ENCODE data around the gene ADAMTSL5.
"Not testable (repeated sequence)": the region's sequence is repeated elsewhere in the genome, so short reads cannot be mapped to it uniquely, and the experiment has no call there.

Gene ADAMTSL5

GRCh38 chr19:1554968-1555367, 42.1 kb upstream of the ADAMTSL5 start:
- no peak for TF ChIP-seq CTCF (IDR thresholded peaks at IDR 0.05; ENCODE audit: low read depth, low read length, missing control alignments)
- H3K4me3 ChIP-seq (ENCODE audit: low read depth, low read length): no peak overlapping the region
- DNase-seq (ENCODE audit: low read depth): no peak

GRCh38 chr19:1553415-1553814, 40.6 kb upstream of the ADAMTSL5 start:
- H3K4me3 ChIP-seq (ENCODE audit: low read depth, low read length): no peak overlapping the region
- no peak for TF ChIP-seq CTCF (IDR thresholded peaks at IDR 0.05; ENCODE audit: low read depth, low read length, missing control alignments)
- no peak for DNase-seq (ENCODE audit: low read depth)

- H3K4me3 ChIP-seq (ENCODE audit: low read depth, low read length): no peak overlapping the region
These were observed 38.5 kb upstream of the ADAMTSL5 start for GRCh38 chr19:1551068-1552040.

GRCh38 chr19:1549332-1549945, 36.6 kb upstream of the ADAMTSL5 start:
- no peak for TF ChIP-seq CTCF (IDR thresholded peaks at IDR 0.05; ENCODE audit: low read depth, low read length, missing control alignments)
- no peak for DNase-seq (ENCODE audit: low read depth)
- no peak overlapping the region for H3K4me3 ChIP-seq (ENCODE audit: low read depth, low read length)

More at GRCh38 chr19:1551068-1552040, 38.5 kb upstream of the ADAMTSL5 start:
- no peak for TF ChIP-seq CTCF (IDR thresholded peaks at IDR 0.05; ENCODE audit: low read depth, low read length, missing control alignments)
- no peak for DNase-seq (ENCODE audit: low read depth)

DNA sequence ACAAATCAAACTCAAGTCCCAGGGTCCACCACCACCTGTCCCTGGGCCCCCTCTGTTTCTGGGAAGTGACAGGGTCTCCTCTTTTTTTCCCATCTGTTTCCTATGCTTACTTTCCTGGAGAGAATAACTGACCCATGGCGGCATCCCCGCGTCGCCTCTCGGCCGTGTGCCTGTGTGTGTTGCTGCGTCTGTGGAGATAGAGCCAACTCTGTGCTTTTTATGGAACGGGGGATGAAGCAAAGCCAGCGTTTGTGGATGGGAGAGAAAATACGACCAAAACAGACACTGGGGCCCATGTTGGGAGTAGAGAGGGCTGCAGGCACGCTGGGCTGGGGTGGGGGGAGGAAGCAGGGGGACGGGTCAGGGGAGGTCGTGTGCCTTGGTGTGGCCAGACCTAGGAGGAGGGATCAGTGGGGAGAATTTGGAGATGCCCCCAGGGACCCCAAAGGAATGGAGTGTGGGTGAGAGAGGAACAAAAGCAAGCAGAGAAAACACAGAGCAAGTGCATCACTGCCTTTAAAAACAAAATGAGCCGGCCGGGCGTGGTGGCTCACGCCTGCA, 27.6 kb upstream of the ADAMTSL5 start:
- no peak for DNase-seq (ENCODE audit: low read depth)
- TF ChIP-seq CTCF (IDR thresholded peaks at IDR 0.05; ENCODE audit: low read depth, low read length, missing control alignments): no peak
- no peak overlapping the region for H3K4me3 ChIP-seq (ENCODE audit: low read depth, low read length)

DNA sequence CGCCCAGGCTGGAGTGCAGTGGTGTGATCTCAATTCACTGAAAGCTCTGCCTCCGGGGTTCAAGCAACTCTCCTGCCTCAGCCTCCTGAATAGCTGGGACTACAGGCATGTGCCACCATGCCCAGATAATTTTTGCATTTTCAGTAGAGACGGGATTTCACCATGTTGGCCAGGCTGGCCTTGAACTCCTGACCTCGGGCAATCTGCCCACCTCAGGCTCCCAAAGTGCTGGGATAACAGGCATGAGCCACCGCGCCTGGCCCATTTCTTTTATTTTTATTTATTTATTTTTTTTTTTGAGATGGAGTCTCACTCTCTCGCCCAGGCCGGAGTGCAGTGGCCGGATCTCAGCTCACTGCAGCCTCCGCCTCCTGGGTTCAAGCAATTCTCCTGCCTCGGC, 26.9 kb upstream of the ADAMTSL5 start:
- DNase-seq (ENCODE audit: low read depth); H3K4me3 ChIP-seq (ENCODE audit: low read depth, low read length): not testable (repeated sequence)

- no peak overlapping the region for H3K4me3 ChIP-seq (ENCODE audit: low read depth, low read length)
- no peak for TF ChIP-seq CTCF (IDR thresholded peaks at IDR 0.05; ENCODE audit: low read depth, low read length, missing control alignments)
- DNase-seq (ENCODE audit: low read depth): no peak
These were observed 26.2 kb upstream of the ADAMTSL5 start for GRCh38 chr19:1538978-1539377.

DNA sequence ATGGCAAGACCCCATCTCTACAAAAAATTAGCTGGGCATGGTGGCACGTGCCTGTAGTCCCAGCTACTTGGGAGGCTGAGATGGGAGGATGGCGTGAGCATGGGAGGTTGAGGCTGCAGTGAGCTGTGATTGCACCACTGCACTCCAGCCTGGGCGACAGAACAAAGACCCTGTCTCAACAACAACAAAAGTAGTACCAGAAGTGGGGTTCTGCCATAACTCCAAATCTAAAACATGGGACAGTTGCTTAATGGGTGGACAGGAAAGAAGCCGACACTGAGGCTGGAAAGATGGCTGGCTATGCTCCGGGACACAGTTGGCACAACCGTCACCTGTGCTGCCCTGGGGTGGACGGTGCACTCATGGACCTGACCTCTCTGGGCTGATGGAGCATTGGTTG, 22.9 kb upstream of the ADAMTSL5 start:
- DNase-seq (ENCODE audit: low read depth); H3K4me3 ChIP-seq (ENCODE audit: low read depth, low read length): not testable (repeated sequence)

All from GM12864 (cell line).